ENCODE data around the gene PGP. TPM values are rescaled to one million over a fixed set of nuclear protein-coding genes. Genes with fewer than 3 reads are reported as not detected.

PGP gene
- polyA plus RNA-seq, 1 donor (not counting 4 experiments of a cell fraction or from before 2014, with no cell fraction given), result 10.3 TPM

DNA sequence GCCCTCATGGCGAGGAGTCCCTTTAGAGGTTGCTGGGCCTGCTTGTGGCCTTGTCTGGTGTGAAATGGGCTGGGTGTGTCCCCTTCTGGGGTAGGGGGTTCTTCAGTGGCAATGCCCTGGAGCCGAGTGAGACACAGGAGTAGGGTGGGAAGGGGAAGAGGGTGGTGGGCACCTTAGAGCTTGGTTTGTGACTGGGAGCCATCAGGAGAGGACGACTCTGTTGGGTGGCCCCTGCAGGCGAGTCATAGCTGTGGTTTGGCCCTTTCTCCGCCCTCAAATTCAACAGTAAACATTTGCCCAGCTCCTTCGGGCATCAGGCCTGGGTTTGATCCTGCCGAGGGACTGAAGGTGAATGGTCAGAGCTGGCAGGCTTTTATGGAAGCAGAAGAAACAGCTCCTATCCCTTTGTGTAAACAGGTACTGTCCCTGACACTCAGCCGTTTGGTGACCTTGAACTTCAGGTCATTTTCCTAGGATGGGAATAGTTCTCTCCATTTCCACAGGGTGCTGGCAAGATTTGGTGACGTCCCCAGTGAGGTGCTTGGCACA, 11.7 kb upstream of the PGP start:
- no peak for TF ChIP-seq EZH2 (IDR thresholded peaks at IDR 0.05; ENCODE audit: low read length)
- TF ChIP-seq CTCF (optimal IDR thresholded peaks at IDR 0.05 in 1 of 3, IDR thresholded peaks at IDR 0.05 in 1 of 3, conservative IDR thresholded peaks at IDR 0.05 in 1 of 3; ENCODE audit: extremely low read depth in 1 of 3, insufficient read depth in 2 of 3, low read length in 3 of 3), result no peak
- Histone ChIP-seq H3K9ac (ENCODE audit: control insufficient read depth, extremely low read depth, insufficient read depth, low read length) (no peak overlapping the region), H3K9me3 (ENCODE audit: control insufficient read depth, low read depth, low read length) (no peaks in the 10 kb centered on the region), H3K27me3 (ENCODE audit: control insufficient read depth, extremely low read depth, insufficient read depth, low read length) (no peaks in the 10 kb centered on the region), H3K4me3 (ENCODE audit: control insufficient read depth in 2 of 3, extremely low read depth in 1 of 3, insufficient read depth in 2 of 3, low read depth in 1 of 3, low read length in 3 of 3) (no peak overlapping the region), H4K20me1 (ENCODE audit: control insufficient read depth, extremely low read depth, insufficient read depth, low read length) (no peaks in the 10 kb centered on the region), H3K27ac (ENCODE audit: control insufficient read depth, insufficient read depth, low read length) (no peak overlapping the region), H3K4me1 (ENCODE audit: control insufficient read depth, extremely low read depth, insufficient read depth, low read length) (peaks cover 20% of the 10 kb centered on the region), H3K36me3 (ENCODE audit: control insufficient read depth in 2 of 2, extremely low read depth in 1 of 2, insufficient read depth in 2 of 2, low read length in 2 of 2) (peaks cover 5 to 26% of the 10 kb centered on the region in 2 experiments), H3K4me2 (ENCODE audit: control insufficient read depth, extremely low read depth, insufficient read depth, low read depth, low read length) (no peak overlapping the region), H2AFZ (ENCODE audit: control insufficient read depth, low read length) (no peak overlapping the region), H3K9me1 (ENCODE audit: control insufficient read depth, extremely low read depth, insufficient read depth, low read length) (peaks cover 3% of the 10 kb centered on the region), H3K79me2 (ENCODE audit: control insufficient read depth, insufficient read depth, low read length) (peaks cover 46% of the 10 kb centered on the region)
- DNase-seq (ENCODE audit: low read depth, low spot score) (no peak), FAIRE-seq (no peak)
- dilution Hi-C loops (cut with MboI; ENCODE audit: extremely low pct_ligation_motif_present, low sequenced_read_pairs), result no loop called here

- TF ChIP-seq EZH2 (IDR thresholded peaks at IDR 0.05; ENCODE audit: low read length), result no peak
- peak in 2 of 3 experiments; percentile 44 to 57 for TF ChIP-seq CTCF (optimal IDR thresholded peaks at IDR 0.05 in 1 of 3, IDR thresholded peaks at IDR 0.05 in 1 of 3, conservative IDR thresholded peaks at IDR 0.05 in 1 of 3; ENCODE audit: extremely low read depth in 1 of 3, insufficient read depth in 2 of 3, low read length in 3 of 3)
- dilution Hi-C loops (cut with MboI; ENCODE audit: extremely low pct_ligation_motif_present, low sequenced_read_pairs), result no loop called here
- H3K27me3 ChIP-seq (ENCODE audit: control insufficient read depth, extremely low read depth, insufficient read depth, low read length), result no peaks in the 10 kb centered on the region
- no peak for FAIRE-seq
- H4K20me1 ChIP-seq (ENCODE audit: control insufficient read depth, extremely low read depth, insufficient read depth, low read length), result no peaks in the 10 kb centered on the region
- H3K9me1 ChIP-seq (ENCODE audit: control insufficient read depth, extremely low read depth, insufficient read depth, low read length), result no peaks in the 10 kb centered on the region
- peak overlapping the region; percentile 73 for H3K27ac ChIP-seq (ENCODE audit: control insufficient read depth, insufficient read depth, low read length)
- peak overlapping the region; percentile 63 for H2AFZ ChIP-seq (ENCODE audit: control insufficient read depth, low read length)
- peaks cover 46% of the 10 kb centered on the region for H3K79me2 ChIP-seq (ENCODE audit: control insufficient read depth, insufficient read depth, low read length)
- peak overlapping the region; percentile 72 for H3K4me2 ChIP-seq (ENCODE audit: control insufficient read depth, extremely low read depth, insufficient read depth, low read depth, low read length)
- H3K36me3 ChIP-seq (ENCODE audit: control insufficient read depth in 2 of 2, extremely low read depth in 1 of 2, insufficient read depth in 2 of 2, low read length in 2 of 2), result peaks cover 5 to 12% of the 10 kb centered on the region in 2 experiments
- H3K9me3 ChIP-seq (ENCODE audit: control insufficient read depth, low read depth, low read length), result no peaks in the 10 kb centered on the region
- H3K4me1 ChIP-seq (ENCODE audit: control insufficient read depth, extremely low read depth, insufficient read depth, low read length), result peaks cover 12% of the 10 kb centered on the region
- peak overlapping the region; percentile 89 for H3K9ac ChIP-seq (ENCODE audit: control insufficient read depth, extremely low read depth, insufficient read depth, low read length)
- no peak for DNase-seq (ENCODE audit: low read depth, low spot score)
- peak overlapping the region; percentile 73 to 98 (median 96) for H3K4me3 ChIP-seq (ENCODE audit: control insufficient read depth in 2 of 3, extremely low read depth in 1 of 3, insufficient read depth in 2 of 3, low read depth in 1 of 3, low read length in 3 of 3)
These were observed 9.4 kb upstream of the PGP start for GRCh38 chr16:2223942-2224486.
